Fibroblast of peridontal ligament (primary cell): ENCODE measurements around the gene ACSL4.

Experiments
- DNase-seq: peaks from one replicate; pipeline ENCODE4 v3.0.0-alpha.2; 2010; ENCODE audit errors: extremely low read depth

Gene ACSL4

DNA sequence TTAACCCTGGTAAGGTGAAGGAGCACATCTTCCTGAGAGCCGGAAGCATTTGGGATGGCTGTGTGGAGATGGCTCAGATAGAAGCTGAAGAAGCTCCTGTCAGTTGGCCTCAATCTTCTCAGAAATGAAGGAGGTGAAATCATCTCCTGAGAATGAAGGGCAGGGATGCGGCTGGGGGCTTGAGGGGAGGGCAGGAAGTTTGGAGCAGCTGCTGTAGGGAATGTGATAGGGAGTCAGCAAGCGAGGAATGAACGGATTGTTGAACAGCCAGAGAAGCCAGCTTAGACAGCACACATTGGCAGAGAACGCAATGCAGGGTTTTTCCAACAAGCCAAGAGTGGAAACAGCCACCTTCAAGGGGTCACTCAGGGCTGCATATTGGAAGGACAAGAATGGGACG is 118.1 kb downstream of the ACSL4 start:
- DNase-seq, result no peak

DNA sequence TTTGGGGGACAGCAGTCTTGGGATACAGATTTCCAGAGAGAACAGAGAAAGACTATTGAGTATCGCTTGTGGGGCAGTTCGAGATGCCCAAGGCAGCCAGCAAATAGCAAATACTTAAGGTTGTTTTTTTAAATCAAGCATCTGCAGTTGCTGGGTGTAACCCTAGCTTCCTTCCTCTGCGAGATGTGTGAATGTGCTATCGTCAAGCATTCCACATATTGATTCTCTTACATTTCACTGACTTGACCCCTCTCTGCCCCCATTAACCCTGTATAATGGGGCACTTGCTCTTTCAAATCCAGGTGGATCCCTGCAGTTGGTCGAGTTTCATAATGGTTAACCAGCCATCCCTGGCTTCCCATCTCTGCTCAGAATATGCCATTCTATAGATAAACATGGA is 131.6 kb downstream of the ACSL4 start:
- no peak for DNase-seq

DNA sequence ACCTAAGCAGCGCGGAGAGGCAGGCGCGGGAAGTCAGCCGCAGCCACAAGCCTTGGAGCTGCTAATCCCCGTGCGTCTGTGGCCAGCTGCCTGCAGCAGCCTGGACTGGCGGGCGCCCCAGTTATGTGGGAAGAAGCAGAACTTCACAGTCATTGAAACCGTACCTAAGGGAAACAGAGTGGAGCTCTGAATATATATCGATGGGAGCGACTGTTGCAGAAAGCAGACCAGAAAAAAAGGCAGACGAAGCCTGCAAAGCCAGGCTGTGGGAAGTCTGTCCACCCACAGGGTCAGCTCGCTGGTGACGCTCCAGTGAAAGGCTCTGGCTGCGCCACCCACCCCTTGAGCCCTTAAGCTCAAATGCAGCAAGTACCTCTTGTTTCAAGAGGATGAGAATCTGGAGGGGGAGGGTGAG is 132.8 kb downstream of the ACSL4 start:
- peak; percentile 3 for DNase-seq

DNA sequence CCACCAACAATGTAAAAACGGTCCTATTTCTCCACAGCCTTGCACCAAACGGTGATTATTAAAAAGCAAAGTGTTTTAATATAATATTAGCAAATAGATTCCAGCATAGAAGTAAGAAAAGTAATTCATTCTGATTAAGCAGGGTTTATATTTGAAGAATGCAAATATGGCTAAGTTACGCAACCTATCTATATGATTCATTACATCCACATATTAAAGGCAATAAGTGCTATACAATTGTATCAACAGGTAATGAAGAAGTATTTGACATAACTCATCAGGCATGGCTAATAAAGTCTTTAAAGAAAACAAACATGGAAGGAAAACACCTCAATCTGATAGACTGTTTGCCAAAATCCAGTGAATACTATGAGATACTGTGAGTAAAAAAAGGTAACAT is 137.0 kb downstream of the ACSL4 start:
- no peak for DNase-seq
